Measurements from ENCODE around the gene TTYH3.
A peak's percentile ranks its signal among the peaks of the same experiment; 100 is the strongest.
"Not testable (repeated sequence)": the region's sequence is repeated elsewhere in the genome, so short reads cannot be mapped to it uniquely, and the experiment has no call there.

Gene TTYH3

DNA sequence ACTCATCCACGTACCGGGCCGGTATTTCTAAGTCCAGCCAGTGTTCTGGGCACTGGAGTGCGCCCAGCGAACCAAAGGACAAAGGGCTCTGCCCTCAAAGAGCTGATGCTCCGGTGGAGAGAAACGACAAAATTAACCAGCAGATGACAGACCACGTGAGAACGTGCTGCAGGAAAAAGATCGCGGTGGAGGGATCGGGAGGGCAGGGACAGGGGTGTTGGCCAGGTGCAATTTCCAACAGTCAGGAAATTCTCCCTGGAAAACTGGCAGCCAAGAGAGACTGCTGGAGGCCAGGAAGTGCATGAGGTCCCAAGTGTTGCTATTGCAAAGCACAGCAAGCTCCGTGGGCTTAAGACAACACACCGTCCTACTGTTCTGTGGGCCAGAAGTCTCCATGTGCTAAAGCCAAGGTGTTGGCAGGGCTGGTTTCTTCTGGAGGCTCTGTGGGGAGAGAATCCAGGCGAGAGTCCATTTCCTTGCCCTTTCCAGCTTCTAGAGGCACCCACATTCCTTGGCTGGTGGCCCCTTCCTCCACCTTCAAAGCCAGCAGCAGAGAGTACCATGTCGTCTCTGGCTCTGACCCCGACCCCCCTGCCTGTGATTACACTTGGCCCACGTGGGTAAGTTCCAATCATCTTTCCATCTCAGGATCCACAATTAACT is 34.9 kb downstream of the TTYH3 start:
- DNase-seq: no peak

DNA sequence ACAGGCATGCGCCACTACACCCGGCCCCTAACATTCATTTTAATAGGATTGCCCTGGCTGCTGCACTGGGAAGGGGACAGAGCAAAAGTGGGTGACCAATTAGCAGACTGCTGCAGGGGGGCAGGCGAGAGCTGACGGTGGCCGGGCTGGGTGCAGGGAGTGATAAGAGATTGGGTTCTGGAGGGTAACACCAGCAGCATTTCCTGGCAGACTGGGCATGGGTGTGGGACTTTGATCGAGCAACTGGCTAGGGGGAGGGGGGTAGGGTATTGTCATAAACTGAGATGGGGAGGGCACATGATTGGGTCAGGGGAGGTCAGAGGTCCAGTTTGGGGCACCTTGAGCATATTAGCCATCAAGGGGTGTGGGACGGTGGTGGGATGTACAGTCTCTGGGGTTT is 36.1 kb downstream of the TTYH3 start:
- DNase-seq: no peak

DNA sequence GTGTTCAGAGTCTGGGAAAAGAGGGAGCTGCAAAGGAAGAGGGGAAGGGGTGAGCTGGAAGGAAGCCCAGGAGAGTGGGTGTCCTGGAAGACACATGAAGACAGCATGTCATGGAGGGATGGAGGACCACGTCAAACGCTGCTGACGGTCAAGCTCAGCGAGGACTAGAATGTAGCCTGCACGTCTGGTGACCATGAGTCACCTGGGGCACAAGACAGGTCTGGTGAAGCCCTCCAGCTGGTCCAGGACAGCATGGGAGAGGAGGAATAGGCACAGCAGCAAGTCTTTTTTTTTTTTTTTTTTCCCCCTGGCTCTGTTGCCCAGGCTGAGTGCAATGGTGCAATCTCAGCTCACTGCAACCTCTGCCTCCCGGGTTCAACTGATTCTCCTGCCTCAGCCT is 36.6 kb downstream of the TTYH3 start:
- no peak for DNase-seq

DNA sequence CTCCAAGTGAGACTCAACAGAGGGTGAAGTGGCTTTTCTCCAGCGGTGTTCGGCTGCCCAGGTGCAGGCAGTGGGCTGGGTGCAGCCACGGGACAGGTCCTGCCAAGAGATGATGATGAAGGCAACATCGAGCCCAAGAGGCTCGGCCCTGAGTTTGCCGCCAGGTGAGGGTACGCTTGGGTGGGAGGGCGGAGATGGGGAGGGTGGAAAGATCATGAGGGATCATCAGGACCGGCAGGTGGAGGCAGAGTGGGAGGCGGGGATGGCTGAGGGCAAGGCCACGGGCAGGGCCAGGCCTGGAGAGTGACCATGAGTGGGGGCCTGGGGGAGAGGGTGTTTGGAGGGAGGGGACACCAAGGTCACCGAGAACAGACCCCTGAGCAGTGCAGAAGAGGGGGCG is 38.4 kb downstream of the TTYH3 start:
- DNase-seq: no peak

DNA sequence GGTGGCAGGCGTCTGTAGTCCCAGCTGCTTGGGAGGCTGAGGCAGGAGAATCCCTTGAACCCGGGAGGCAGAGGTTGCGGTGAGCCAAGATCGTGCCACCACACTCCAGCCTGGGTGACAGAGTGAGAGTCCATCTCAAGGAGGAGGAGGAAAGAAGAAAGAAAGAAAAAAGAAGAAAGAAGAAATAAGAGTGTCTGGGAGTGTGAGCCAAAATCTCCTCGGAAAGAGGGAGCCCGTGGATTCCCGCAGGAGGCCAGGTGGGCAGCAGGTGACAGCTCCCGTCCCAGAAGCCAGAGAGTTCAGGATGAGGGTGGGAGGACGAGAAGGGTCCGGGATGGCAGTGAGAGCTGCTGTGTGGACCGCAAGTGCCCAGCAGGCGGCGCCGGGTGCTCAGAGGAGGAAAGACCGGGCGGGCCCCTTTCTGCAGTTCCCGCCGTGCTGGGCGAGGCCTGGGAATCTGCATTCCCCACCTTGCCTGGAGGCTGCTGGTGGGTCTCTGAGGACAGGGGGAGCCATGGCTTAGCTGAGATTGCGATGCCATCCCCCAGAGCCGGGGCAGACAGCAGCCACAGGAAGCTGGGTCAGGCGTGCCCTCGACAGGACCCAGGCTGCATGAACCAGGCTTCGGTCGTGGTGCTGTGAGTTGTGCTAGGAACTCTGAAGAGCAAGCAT is 39.1 kb downstream of the TTYH3 start:
- DNase-seq: peak; percentile 57

DNA sequence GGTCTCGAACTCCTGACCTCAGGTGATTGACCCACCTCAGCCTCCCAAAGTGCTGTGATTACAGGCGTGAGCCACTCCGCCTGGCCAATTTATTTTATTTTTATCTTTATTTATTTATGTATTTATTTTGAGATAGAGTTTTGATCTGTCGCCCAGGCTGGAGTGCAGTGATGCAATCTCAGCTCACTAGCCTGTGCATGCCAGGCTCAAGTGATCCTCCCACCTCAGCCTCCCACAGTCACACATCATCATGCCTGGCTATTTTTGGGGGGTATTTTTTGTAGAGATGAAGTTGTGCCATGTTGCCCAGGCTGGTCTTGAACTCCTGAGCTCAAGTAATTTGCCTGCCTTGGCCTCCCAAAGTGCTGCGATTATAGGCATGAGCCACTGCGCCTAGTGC is 41.4 kb downstream of the TTYH3 start:
- not testable (repeated sequence) for DNase-seq

DNA sequence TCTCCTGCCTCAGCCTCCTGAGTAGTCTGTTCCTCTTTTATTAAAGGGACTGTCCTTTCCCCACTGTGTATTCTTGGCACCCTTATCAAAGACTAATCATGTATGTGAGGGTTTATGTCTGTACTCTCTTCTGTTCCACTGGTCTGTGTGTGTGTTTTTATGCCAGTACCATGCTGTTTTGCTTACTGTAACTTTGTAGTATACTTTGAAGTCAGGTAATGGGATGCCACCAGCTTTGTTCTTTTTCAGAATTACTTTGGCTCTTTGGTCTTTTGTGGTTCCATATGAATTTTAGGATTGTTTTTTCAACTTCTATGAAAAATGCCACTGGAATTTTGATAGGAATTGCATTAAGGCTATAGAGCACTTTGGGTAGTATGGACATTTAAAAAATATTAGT is 42.1 kb downstream of the TTYH3 start:
- no peak for DNase-seq

DNA sequence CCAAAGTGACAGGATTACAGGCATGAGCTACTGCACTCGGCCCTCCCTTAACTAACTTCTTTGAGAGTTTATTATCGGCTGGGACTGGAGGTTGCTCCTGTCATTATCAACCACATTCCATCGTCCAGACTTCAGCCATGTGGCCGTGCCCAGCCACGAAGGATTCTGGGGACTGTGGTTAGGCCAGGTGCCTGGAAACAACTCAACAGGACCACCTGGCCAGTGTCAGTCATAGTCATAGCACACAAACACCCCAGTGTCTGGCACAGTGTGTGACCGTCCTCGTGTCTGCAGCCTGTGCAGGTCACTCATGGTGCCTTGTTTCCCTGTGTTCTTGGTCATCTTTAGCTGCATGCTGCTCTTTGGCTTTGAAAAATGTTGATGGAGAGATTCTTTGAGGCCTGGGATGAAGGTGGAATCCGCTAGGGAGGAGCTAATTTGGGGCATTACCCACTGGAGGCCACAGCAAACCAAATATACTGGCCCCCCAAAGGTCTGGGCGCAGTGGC is 43.5 kb downstream of the TTYH3 start:
- DNase-seq: no peak

DNA sequence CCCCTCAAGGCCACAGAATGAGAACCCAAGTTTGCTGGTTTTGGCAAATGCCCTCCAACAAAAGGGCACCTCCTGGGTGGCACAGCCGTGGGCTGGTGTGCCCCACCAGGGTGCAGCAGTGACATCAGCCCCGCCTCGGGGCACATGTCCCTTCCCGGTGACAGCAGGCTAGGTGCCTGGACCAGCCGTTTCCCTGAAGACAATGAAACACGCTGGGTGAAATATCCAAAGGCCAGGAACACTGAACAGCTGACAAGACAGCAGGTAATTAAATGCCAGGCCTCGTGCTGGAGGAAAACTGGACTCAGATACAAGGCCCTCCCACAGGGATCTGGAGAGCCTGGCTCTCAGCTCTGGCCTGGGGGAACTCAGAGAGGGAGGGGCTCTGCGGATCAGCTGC is 44.8 kb downstream of the TTYH3 start:
- not testable (repeated sequence) for DNase-seq

DNA sequence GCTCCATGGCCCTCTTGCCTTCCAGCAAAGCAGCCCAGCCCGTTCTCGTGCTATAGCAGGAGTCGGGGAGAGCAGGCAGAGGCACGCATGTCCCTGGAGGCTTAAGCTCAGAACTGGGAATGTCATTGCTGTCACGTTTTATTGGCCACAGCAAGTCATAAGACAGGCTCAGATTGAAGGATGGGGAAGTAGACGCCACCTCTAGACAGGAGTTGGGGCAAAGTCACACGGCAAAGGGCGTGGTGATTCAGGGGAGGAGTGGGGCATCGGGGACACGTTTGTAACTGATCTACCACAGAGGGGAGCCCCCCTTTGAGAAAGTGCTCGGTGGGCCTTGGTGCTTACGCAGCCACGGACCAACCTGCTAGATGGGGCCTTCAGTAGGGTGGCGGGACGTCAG is 46.7 kb downstream of the TTYH3 start:
- not testable (repeated sequence) for DNase-seq

DNA sequence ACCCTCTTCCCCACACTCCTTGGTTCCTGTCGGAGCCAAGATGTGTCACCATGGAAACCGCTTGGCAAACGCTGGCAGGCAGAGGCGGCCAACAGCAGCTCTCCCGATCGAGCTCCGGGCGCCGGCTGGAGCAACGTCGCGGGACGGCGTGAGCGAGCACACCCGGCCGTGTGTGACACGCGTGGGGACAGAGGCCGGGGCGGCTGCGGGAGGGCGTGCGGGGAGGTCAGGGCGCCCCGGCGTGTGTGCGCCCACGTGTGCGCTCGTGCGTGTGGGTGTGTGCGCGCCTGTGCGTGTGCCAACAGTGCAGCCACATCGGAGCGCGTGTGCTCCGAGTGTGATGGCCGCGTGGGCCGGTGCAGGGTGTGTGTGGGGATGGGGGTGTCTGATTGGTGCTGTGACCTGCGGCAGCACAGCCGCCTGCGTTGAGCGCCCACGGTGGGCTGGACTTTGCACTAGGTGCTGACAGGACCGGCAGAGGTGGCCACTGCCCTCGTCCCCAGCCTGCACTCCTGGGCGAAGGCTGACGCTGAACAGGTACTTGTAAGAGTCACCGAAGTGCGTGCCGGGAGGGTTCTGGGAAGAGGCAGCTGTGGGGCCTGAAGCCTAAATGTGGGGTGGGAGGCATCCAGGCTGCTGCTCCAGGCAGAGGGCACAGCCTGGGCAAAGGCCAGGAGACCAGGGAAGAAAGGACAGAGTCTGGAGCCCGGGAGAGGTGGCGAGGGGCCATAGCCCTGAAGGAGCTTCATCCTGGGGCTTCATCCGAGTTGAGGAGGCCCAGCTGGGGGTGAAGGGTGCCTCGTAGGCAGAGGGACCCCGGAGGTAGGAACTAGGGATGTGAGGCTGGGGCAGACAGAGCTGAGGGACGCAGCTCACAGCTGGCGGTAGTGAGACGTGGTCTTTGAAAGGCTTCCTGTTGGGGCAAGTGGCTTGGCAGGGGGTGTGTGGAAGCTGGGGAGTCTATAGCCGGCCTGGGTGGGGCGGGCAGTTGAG is 47.6 kb downstream of the TTYH3 start:
- DNase-seq: not testable (repeated sequence)

DNA sequence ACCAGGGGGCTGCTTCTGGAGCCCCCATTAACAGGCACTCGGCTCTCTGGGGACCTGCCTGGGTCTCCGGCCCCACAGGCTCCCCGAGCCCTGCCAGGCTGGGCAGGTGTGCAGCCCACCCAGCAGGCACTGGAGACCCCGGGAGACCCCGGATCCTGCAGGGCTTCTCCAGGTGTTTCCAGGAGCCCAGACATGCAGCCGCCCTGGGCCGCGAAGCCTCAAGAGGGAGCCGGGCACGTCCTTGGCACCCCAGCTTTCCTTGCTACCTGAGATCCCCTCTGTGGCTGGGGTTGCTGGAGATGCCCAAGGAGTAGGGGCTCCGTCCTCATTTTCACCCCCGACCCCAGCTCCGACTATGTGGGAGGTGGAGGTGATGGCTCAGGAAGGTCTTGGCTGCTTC is 48.5 kb downstream of the TTYH3 start:
- no peak for DNase-seq

DNA sequence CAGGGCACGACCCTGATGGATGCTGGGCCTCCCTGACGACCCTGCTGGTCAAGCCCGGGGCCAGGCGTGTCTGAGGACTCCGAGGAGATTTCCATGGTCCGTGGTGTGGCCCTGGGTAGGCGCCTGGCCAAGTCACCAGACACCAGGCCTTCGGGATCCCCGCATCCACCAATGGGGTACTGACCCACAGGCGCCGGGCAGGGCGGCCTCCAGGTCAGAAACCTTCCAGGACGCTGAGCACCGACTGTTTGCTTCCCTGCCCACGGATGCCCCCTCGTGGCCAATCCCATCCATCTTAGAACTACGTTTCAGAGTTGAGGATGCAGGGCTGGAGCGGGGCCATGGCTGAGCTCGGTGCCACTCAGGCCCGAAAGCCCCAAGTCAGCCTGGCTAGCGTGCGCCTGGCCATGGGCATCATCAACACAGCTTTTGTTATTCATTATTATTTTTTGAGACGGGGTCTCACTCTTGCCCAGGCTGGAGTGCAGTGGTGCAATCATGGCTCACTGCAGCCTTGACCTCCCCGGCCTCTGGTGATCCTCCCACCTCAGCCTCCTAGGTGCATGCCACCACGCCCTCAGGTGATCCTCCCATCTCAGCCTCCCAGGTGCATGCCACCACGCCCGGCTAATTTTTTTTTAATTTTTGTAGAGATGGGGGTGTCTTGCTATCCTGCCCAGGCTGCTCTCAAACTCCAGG is 49.2 kb downstream of the TTYH3 start:
- peak; percentile 43 for DNase-seq

DNA sequence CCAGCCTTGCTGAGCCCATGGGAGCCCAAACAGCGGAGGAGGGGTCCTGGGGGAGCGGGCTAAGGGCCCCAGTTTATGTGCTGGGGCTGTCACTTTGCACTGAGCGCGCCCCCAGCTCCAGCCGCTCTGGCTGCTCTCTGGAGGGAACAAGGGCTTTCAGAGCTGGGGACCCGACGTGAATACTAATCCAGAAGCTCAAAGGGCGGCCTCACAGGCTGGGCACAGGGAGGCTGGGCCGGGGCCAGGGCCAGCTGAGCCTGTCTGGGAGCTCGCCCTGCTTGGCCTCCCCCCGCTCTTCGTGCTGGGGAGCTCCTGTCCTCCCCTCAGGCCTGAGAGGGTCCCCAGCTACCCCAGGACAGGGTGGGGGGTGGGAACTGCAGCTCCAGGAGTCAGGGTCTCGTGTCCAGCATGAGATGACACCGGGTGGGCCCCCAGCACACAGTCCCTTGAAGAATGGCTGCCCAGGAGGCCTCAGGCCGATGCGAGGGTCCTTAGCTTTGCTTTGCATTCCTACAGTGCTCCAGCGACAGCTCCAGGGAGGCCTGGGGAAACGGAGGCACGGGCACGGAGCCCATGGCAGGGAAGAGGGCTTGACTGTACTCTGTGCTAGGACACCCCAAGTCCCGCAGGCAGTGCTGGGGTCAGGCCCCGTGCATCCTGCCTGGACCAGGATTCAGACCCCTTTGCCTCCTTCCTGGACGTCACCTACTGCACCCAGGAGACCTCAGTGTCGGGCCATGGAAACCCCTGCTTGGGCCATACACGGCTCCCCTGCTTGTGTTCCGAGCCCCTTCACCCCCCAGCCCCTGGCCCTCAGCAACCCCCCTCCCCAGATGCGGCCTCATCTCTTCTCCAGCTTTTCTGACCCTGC is 50.4 kb downstream of the TTYH3 start:
- DNase-seq: no peak

DNA sequence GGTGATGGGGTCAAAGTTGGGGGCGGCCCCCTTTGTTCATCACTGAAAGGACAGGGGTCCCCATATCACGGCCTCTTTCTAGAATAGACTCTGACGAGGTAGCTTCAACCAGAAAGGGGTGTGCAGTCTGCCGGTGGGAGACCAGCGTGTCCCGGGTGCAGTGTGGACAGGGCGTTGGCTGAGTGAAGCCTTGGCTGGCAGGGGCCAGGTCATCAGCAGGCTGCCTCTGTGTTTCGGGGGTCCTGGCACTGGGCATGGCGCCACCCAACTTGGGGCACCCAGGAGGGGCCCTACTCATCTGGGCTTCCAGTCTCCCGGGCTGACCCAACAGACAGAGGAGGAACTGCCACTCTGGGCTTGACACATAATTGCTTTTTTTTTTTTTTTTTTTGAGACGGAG is 52.7 kb downstream of the TTYH3 start:
- DNase-seq: no peak

DNA sequence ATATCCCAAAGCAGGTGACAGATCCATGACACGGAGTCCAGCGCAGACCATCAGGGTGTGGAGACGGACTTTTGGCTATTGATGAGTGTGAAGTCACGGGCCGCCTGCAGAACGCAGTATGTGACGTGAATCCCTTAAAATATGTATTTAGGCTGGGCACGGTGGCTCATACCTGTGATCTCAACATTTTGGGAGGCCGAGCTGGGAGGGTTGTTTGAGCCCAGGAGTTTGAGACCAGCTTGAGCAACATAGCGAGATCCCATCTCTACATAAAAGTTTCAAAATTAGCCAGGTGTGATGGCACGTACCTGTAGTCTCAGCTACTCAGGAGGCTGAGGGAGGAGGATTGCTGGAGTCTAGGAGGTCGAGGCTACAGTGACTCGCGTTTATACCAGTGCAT is 54.3 kb downstream of the TTYH3 start:
- DNase-seq: no peak

DNA sequence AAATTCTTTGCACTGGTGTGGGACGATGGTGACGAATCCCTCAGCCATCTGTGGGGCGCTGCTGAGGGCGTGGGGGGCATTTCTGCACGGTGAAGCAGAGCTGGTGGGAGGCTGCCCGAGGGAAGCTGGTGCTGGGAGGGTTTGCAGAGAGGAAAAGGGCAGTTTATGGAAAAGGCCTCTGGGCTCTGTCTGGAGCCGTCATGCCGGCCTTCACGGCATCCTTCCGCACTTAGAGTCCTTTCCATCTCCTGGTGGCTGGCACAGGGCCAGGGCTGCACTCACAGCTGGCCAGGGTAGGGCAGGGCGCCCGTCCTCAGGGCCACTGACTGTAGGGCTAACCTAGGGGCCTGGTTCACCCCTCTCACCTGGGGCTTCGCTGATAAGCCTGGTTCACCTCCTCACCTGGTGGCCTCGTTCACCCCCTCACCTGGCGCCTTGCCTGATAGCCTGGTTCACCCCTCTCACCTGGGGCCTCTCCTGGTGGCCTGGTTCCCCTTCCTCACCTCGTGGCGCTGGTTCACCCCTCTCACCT is 55.6 kb downstream of the TTYH3 start:
- DNase-seq: no peak

DNA sequence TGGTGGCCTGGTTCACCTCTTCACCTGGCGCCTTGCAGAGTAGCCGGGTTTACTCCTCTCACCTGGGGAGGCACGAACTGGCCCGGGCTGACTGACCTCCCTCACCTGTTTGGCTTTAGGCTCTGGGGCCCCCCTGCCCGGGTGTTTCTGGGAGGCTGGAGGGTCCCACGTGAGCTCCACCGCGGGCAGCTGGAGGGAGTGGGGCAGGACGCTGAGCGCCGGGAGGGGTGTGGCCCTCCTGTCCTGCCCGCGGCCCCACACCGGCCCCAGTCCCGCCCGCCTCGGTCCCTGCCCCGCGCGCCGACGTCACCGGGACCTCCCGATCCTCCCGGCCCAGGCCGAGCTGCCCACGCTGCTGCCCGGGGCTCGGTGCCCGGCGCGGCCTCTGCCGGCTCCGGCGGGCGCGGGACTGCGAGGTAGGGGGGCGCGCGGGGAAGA is 56.1 kb downstream of the TTYH3 start, which contains the start of gene AMZ1:
Gene AMZ1, plus strand, starts transcription at position 322 of the 438 bp plus-strand sequence. CDS start 12,250 bp downstream, outside the sequence.
- DNase-seq: no peak

DNA sequence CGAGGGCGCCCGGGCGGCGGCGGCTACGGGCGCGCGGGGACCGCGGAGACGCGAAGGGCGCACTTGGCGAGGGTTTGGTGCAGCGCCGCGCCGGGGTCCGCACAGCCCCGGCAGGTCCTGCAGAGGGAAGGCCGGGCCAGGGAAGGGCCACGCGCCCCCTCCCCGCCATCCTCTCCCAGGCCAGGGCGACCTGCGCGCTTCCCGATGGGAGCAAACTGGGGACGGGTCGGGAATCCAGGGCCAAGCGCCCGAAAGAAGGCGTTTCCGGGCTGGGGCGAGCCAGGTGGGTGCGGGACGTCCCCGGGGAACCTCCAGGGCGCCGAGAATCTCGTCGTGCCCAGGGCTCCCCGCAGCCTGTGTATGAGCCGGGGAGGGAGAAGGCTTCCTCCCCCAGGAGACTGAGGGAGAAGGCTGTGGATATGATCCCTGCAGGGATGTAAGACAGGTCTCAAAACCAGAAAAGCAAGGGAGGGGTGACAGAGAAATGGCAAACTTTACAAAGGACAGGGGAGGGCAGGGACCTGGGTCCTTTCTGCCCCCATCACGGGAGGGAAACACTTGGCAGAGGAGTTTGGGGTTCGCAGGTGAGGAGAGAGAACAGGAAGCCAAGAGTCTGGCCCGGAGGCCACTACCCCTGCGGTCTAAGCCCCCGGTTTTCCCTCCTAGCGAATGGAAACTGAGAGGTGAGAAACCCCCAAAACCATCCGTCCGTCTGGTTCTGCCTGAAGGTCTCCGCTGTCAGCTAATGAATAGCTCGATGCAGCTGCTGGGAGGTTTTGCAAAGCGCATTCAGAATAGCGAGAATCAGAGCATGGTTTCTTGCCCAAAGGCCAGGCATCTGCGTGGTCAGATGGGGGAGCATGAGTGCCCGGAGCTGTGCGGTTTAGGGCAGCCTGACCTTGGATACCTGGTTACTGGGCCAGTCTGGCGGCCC is 56.9 kb downstream of the TTYH3 start:
- DNase-seq: no peak

DNA sequence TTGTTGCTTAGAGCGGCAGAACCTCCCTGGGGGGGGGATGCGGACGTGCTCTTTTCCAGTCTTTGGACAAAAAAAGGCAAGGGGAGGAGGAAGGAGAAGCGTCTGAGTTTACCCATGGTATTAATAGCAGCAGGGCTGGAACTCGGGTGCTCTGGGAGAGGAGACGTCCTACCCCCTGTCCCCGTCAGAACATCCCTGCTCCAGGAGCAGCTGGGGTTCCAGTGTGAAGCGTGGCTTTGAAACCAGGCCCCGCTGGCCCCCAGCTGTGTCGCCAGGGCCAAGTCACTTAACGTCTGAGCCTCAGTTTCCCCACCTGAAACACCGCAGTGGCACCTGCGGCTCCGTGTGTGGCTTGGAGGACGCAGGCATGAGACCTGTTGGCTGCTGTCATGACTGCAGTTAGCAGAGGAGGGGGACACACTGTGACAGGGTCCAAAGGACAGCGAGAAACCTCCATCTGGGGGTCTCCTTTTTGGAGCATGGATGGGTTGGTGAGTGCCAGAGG is 57.6 kb downstream of the TTYH3 start:
- DNase-seq: no peak
